GM18517 (cell line): Measurements from ENCODE around the gene SEMA6B.

Experiments
- ATAC-seq: cut with Tn5 transposase; IDR thresholded peaks from one replicate; pipeline ENCODE4 v1.9.1; 2021; ENCODE audit warnings: mild to moderate bottlenecking, moderate library complexity; ENCODE audit not compliant: unreplicated experiment

Gene SEMA6B

DNA sequence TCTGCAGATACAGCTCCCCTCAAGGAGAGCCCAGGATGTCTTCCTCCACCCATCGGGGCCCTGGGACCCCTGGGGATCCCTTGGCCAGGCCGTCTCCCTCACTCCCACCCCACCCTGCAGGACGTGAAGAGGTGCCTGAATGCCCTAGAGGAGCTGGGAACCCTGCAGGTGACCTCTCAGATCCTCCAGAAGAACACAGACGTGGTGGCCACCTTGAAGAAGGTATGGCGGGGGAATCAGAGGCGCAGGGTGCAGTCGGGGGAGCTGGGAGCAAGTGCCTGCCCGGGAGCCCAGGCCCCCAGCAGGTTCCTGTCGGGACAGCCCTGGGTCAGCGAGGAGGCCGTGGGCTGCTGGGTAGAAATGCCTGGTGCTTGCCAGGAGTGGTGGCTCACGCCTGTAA is 60.8 kb downstream of the SEMA6B start:
- ATAC-seq = no peak

GRCh38 chr19:4497770-4498389 is 61.6 kb downstream of the SEMA6B start:
- ATAC-seq = no peak

DNA sequence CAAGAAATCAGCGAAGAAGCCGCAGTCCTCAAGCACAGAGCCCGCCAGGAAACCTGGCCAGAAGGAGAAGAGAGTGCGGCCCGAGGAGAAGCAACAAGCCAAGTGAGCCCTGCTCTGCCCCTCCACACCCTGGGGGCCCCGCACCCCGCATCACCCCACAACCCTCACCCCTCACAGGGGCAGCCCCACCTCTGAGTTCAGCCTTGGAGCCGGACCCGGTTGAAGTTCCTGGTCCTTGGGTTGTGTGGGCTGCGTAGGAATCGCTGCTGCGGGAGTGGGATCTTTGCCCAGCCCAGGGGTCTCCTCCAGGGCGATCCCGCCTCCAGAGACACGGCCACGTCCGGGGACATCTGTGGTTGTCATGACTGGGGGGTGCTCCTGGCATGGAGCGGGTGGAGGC is 63.2 kb downstream of the SEMA6B start:
- no peak for ATAC-seq

GRCh38 chr19:4495471-4495870 is 64.0 kb downstream of the SEMA6B start:
- no peak for ATAC-seq

GRCh38 chr19:4494691-4495064 is 64.8 kb downstream of the SEMA6B start:
- ATAC-seq = no peak

GRCh38 chr19:4493929-4494690 is 65.4 kb downstream of the SEMA6B start:
- ATAC-seq = no peak

- no peak for ATAC-seq
Observed at GRCh38 chr19:4493104-4493928, 66.2 kb downstream of the SEMA6B start.
